PC-9 (cell line): ENCODE measurements around the gene RPS6KA5. TPM values are rescaled to one million over a fixed set of nuclear protein-coding genes. Genes with fewer than 3 reads are reported as not detected.

Experiments used
- BruUV-seq: library from RNA; stranded (reverse); fragments of 400-500 nt; replicated peaks from 2 replicates; lab custom pipeline; 2021; lab: Mats Ljungman, UMichigan
- CTCF ChIA-PET: fragments of 300-600 bp; sonication (Branson Sonifier 250); formaldehyde crosslinking; loops from one replicate; lab custom pipeline; 2022; ENCODE audit warnings: antibody characterized with exemption; lab: Charles Lee
- POLR2A ChIA-PET: fragments of 300-600 bp; sonication (Branson Sonifier 250); formaldehyde crosslinking; loops from one replicate; lab custom pipeline; 2022; ENCODE audit warnings: antibody characterized with exemption; ENCODE audit not compliant: unreplicated experiment; lab: Charles Lee
- DNase-seq, 2 experiments: peaks; one replicate each; pipeline versions ENCODE4 v3.0.0 to v3.0.0-alpha.2; 2015 to 2022; ENCODE audit warnings: mixed read lengths in 1 of 2
- H2AFZ ChIP-seq: fragments of 200-600 bp; sonication (generic); 2 replicates; pipeline ENCODE4 v1.8.1; 2017; ENCODE audit warnings: antibody characterized with exemption
- H3F3A ChIP-seq: fragments of 200-600 bp; sonication (generic); 2 replicates; pipeline ENCODE4 v1.8.1; 2017; ENCODE audit warnings: antibody characterized with exemption, mild to moderate bottlenecking, low read depth; ENCODE audit not compliant: insufficient read depth
- H3K27ac ChIP-seq: fragments of 200-600 bp; sonication (generic); 2 replicates; pipeline ENCODE4 v1.6.1; 2016; ENCODE audit warnings: mixed run types
- H3K27me3 ChIP-seq: fragments of 200-600 bp; sonication (generic); 2 replicates; pipeline ENCODE4 v1.6.1; 2016; ENCODE audit warnings: low read depth, mixed run types; ENCODE audit not compliant: insufficient read depth
- H3K36me3 ChIP-seq: fragments of 200-600 bp; sonication (generic); 2 replicates; pipeline ENCODE4 v1.6.1; 2016; ENCODE audit warnings: low read depth, mixed run types
- H3K4me1 ChIP-seq: fragments of 200-600 bp; sonication (generic); replicated peaks from 2 replicates; pipeline ENCODE4 v1.6.1; 2016; ENCODE audit warnings: mixed run types; ENCODE audit not compliant: insufficient read depth
- H3K4me2 ChIP-seq: fragments of 200-600 bp; sonication (generic); 2 replicates; pipeline ENCODE4 v1.6.1; 2017; ENCODE audit warnings: mixed run types
- H3K4me3 ChIP-seq: fragments of 200-600 bp; sonication (generic); 2 replicates; pipeline ENCODE4 v1.6.1; 2016; ENCODE audit warnings: mixed run types
- H3K79me2 ChIP-seq: fragments of 200-600 bp; sonication (generic); 2 replicates; pipeline ENCODE4 v1.6.1; 2017; ENCODE audit warnings: low read depth, mixed run types
- H3K9me2 ChIP-seq: fragments of 200-600 bp; sonication (generic); 2 replicates; pipeline ENCODE4 v1.8.1; 2017; ENCODE audit warnings: mild to moderate bottlenecking; ENCODE audit not compliant: insufficient read depth
- H3K9me3 ChIP-seq: fragments of 200-600 bp; sonication (generic); 2 replicates; pipeline ENCODE4 v1.8.1; 2016; ENCODE audit warnings: low read depth; ENCODE audit not compliant: insufficient read depth
- H4K20me1 ChIP-seq: fragments of 200-600 bp; sonication (generic); 2 replicates; pipeline ENCODE4 v1.8.1; 2017; ENCODE audit not compliant: insufficient read depth
- CTCF ChIP-seq: fragments of 200-600 bp; sonication (generic); conservative IDR thresholded peaks from 2 replicates; pipeline ENCODE4 v1.6.1; 2017; ENCODE audit warnings: mixed run types, antibody characterized with exemption, mild to moderate bottlenecking, moderate library complexity
- EZH2 ChIP-seq: fragments of 200-600 bp; sonication (generic); IDR thresholded peaks from 2 replicates; pipeline ENCODE4 v1.8.0; 2017; ENCODE audit warnings: antibody characterized with exemption, low read depth
- intact Hi-C: fragments of 100-400 bp; cut with micrococcal nuclease; formaldehyde crosslinking; loops from one replicate; pipeline ENCODE4 v1.10.0; 2022; ENCODE audit not compliant: unreplicated experiment
- total RNA-seq: library from RNA; stranded (reverse); gene quantifications from 2 replicates; pipeline ENCODE4 v1.2.3, GENCODE V29; 2021

Gene RPS6KA5
- total RNA-seq, 1 experiment from 2014 or later = 3.5 TPM

DNA sequence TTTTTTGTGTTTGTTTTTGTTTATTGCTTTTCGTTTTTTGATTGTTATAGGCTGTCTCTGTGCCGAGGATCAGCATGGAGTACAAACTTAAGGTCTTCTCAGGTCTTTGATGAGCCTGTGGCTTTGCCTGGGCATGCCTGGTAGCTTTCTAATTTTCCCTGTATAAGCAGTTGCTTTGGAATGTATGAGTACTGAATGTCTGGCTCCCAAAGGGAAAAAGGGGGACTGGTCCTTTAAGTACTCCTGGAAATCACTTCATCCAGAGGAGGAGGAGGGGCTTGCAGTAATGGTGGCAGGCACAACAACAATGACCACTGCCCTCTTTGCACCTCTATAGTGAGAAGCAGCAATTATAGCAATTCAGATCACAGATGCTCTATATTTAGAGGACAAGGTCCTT lies 176.7 kb downstream of the RPS6KA5 start:
- Histone ChIP-seq H3K4me3 (no peak overlapping the region), H2AFZ (no peak overlapping the region)
- POLR2A ChIA-PET = no interaction called here

GRCh38 chr14:90883197-90883596 lies 177.2 kb downstream of the RPS6KA5 start:
- BruUV-seq = no TSS peak
- intact Hi-C loops = no loop called here
- no peaks in the 10 kb centered on the region for H3K36me3 ChIP-seq
- H3K4me2 ChIP-seq = no peak overlapping the region
- H4K20me1 ChIP-seq = no peaks in the 10 kb centered on the region
- H3K79me2 ChIP-seq = no peaks in the 10 kb centered on the region
- H3K4me1 ChIP-seq = no peaks in the 10 kb centered on the region
- no peaks in the 10 kb centered on the region for H3K9me2 ChIP-seq
- no peak overlapping the region for H3K27ac ChIP-seq
- no peaks in the 10 kb centered on the region for H3K9me3 ChIP-seq
- no peaks in the 10 kb centered on the region for H3F3A ChIP-seq
- POLR2A ChIA-PET = no interaction called here
- DNase-seq = no peak
- CTCF ChIA-PET = no interaction called here
- no peak overlapping the region for H2AFZ ChIP-seq
- no peaks in the 10 kb centered on the region for H3K27me3 ChIP-seq
- TF ChIP-seq CTCF (no peak), EZH2 (no peak)
- no peak overlapping the region for H3K4me3 ChIP-seq

More for the DNA sequence above, 176.7 kb downstream of the RPS6KA5 start:
- Histone ChIP-seq H3K27me3 (no peaks in the 10 kb centered on the region), H4K20me1 (no peaks in the 10 kb centered on the region), H3K4me2 (no peak overlapping the region), H3K27ac (no peak overlapping the region), H3K9me2 (no peaks in the 10 kb centered on the region), H3K9me3 (no peaks in the 10 kb centered on the region), H3K79me2 (no peaks in the 10 kb centered on the region), H3K4me1 (no peaks in the 10 kb centered on the region), H3F3A (no peaks in the 10 kb centered on the region), H3K36me3 (no peaks in the 10 kb centered on the region)
- no peak for DNase-seq
- TF ChIP-seq EZH2 (no peak), CTCF (no peak)
- intact Hi-C loops = no loop called here
- CTCF ChIA-PET = no interaction called here
- BruUV-seq = no TSS peak

DNA sequence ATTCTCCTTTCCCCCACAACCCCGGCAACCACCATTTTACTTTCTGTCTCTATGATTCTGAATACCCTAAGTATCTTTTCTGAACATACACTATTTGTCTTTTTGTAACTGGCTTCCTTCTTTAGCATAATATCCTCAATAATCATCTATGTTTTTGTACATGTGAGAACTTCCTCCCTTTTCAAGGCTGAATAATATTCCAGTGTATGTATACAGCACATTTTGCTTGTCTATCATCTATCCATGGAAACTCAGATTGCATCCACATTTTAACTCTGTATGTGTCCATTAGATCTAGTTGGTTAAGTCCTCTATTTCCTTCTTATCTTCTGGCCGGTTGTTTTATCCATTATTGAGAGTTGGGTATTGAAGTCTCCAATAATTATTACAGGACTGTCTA lies 180.2 kb downstream of the RPS6KA5 start:
- ChIA-PET POLR2A (no interaction called here), CTCF (no interaction called here)
- intact Hi-C loops = no loop called here
- Histone ChIP-seq H4K20me1 (no peaks in the 10 kb centered on the region), H3K4me3 (no peak overlapping the region), H3K27ac (no peak overlapping the region), H3K79me2 (no peaks in the 10 kb centered on the region), H3K4me1 (no peaks in the 10 kb centered on the region), H3K27me3 (no peaks in the 10 kb centered on the region), H2AFZ (no peak overlapping the region), H3K4me2 (no peak overlapping the region), H3K36me3 (no peaks in the 10 kb centered on the region), H3K9me3 (no peaks in the 10 kb centered on the region), H3F3A (no peaks in the 10 kb centered on the region), H3K9me2 (no peaks in the 10 kb centered on the region)
- TF ChIP-seq CTCF (no peak), EZH2 (no peak)
- no peak for DNase-seq
- no TSS peak for BruUV-seq
